ENCODE data around the gene TXNL4A.

Gene TXNL4A

GRCh38 chr18:80004600-80005342, 16.4 kb upstream of the TXNL4A start:
- H3K27ac ChIP-seq (ENCODE audit: extremely low read depth, low read depth, low read length) = no peak overlapping the region
- TF ChIP-seq, protein P1, sequence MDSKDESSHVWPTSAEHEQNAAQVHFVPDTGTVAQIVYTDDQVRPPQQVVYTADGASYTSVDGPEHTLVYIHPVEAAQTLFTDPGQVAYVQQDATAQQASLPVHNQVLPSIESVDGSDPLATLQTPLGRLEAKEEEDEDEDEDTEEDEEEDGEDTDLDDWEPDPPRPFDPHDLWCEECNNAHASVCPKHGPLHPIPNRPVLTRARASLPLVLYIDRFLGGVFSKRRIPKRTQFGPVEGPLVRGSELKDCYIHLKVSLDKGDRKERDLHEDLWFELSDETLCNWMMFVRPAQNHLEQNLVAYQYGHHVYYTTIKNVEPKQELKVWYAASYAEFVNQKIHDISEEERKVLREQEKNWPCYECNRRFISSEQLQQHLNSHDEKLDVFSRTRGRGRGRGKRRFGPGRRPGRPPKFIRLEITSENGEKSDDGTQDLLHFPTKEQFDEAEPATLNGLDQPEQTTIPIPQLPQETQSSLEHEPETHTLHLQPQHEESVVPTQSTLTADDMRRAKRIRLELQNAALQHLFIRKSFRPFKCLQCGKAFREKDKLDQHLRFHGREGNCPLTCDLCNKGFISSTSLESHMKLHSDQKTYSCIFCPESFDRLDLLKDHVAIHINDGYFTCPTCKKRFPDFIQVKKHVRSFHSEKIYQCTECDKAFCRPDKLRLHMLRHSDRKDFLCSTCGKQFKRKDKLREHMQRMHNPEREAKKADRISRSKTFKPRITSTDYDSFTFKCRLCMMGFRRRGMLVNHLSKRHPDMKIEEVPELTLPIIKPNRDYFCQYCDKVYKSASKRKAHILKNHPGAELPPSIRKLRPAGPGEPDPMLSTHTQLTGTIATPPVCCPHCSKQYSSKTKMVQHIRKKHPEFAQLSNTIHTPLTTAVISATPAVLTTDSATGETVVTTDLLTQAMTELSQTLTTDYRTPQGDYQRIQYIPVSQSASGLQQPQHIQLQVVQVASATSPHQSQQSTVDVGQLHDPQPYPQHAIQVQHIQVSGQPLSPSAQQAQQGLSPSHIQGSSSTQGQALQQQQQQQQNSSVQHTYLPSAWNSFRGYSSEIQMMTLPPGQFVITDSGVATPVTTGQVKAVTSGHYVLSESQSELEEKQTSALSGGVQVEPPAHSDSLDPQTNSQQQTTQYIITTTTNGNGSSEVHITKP (tag by site-specific recombination; IDR thresholded peaks at IDR 0.05) = no peak
- TF ChIP-seq ZBTB8A (tag by site-specific recombination; IDR thresholded peaks at IDR 0.05) (no peak), ZNF223 (tag by site-specific recombination; IDR thresholded peaks at IDR 0.05) (no peak), REST (tag by site-specific recombination; IDR thresholded peaks at IDR 0.05) (no peak), ELK4 (IDR thresholded peaks at IDR 0.05; ENCODE audit: borderline replicate concordance, low read depth, low read length) (no peak), ZNF624 (tag by site-specific recombination; IDR thresholded peaks at IDR 0.05) (no peak), ZBTB26 (tag by site-specific recombination; optimal IDR thresholded peaks at IDR 0.05) (no peak), ZNF274 (IDR thresholded peaks at IDR 0.05; ENCODE audit: low read length) (no peak), ZNF274 (tag by site-specific recombination; IDR thresholded peaks at IDR 0.05; ENCODE audit: borderline replicate concordance) (no peak), KLF10 (tag by site-specific recombination; IDR thresholded peaks at IDR 0.05) (no peak), ZNF394 (tag by site-specific recombination; IDR thresholded peaks at IDR 0.05; ENCODE audit: borderline replicate concordance) (no peak), ZSCAN16 (tag by site-specific recombination; IDR thresholded peaks at IDR 0.05) (no peak), ZNF133 (tag by site-specific recombination; IDR thresholded peaks at IDR 0.05) (no peak), ZNF121 (tag by site-specific recombination; IDR thresholded peaks at IDR 0.05) (no peak), KLF7 (tag by site-specific recombination; IDR thresholded peaks at IDR 0.05; ENCODE audit: borderline replicate concordance) (no peak), ZNF23 (tag by site-specific recombination; IDR thresholded peaks at IDR 0.05; ENCODE audit: borderline replicate concordance) (no peak)
- no peaks in the 10 kb centered on the region for H3K36me3 ChIP-seq (ENCODE audit: control insufficient read depth in 2 of 2, insufficient read depth in 1 of 2, low read length in 2 of 2)
- H3K4me3 ChIP-seq (ENCODE audit: low read depth, low read length) = no peak overlapping the region
- no peaks in the 10 kb centered on the region for H3K9me3 ChIP-seq (ENCODE audit: control insufficient read depth, insufficient read depth, low read depth, low read length)
- POLR2A ChIA-PET = no interaction called here
- no peaks in the 10 kb centered on the region for H3K4me1 ChIP-seq (ENCODE audit: control insufficient read depth, insufficient read depth, low read length)
- CTCF ChIA-PET = interaction anchor here (0.6 kb wide), 1 partner anchor 30 kb away, joined by 3 read pairs; the partner anchor contains the start of gene RBFA

All from HEK293 (cell line).